H1 (cell line): ENCODE measurements around the gene BTN1A1. TPM values are rescaled to one million over a fixed set of nuclear protein-coding genes. Genes with fewer than 3 reads are reported as not detected.

ENCODE experiments used
- CTCF ChIA-PET: fragments of 300-600 bp; sonication (Branson Sonifier 250); formaldehyde crosslinking; loops from one replicate; lab custom pipeline; 2021; ENCODE audit not compliant: partially characterized antibody; lab: Charles Lee
- POLR2A ChIA-PET: fragments of 300-600 bp; sonication (Branson Sonifier 250); formaldehyde crosslinking; loops from one replicate; lab custom pipeline; 2021; ENCODE audit warnings: inconsistent platforms; ENCODE audit not compliant: partially characterized antibody; lab: Charles Lee
- DNase-seq, 2 experiments: peaks; one replicate each; pipeline versions ENCODE4 v3.0.0 to v3.0.0-alpha.2; 2010 to 2022; ENCODE audit warnings: low spot score in 2 of 2, low read depth in 1 of 2, mixed read lengths in 1 of 2
- FAIRE-seq: peaks from 2 replicates; lab custom pipeline; 2011; peaks lifted over from hg19 to GRCh38; lab: Jason Lieb, UNC
- H2AFZ ChIP-seq: 2 replicates; pipeline ENCODE4 v1.8.1; 2012; ENCODE audit warnings: low read length, inconsistent platforms
- H2AK5ac ChIP-seq: 2 replicates; pipeline ENCODE4 v1.6.1; 2013; ENCODE audit warnings: low read depth, low read length
- H2BK120ac ChIP-seq: replicated peaks from 2 replicates; pipeline ENCODE3; 2013; ENCODE audit warnings: low read depth, low read length, inconsistent platforms
- H2BK12ac ChIP-seq: 2 replicates; pipeline ENCODE4 v1.6.1; 2013; ENCODE audit warnings: low read depth, low read length
- H2BK15ac ChIP-seq: 2 replicates; pipeline ENCODE4 v1.6.1; 2013; ENCODE audit warnings: low read length
- H2BK20ac ChIP-seq: 2 replicates; pipeline ENCODE4 v1.6.1; 2013; ENCODE audit warnings: low read length
- H2BK5ac ChIP-seq: 2 replicates; pipeline ENCODE4 v1.6.1; 2013; ENCODE audit warnings: low read depth, low read length
- H3K14ac ChIP-seq: 2 replicates; pipeline ENCODE4 v1.6.1; 2013; ENCODE audit warnings: inconsistent platforms; ENCODE audit not compliant: insufficient read length
- H3K18ac ChIP-seq: 2 replicates; pipeline ENCODE4 v1.6.1; 2013; ENCODE audit warnings: low read length; ENCODE audit errors: extremely low read depth
- H3K23ac ChIP-seq: 2 replicates; pipeline ENCODE4 v1.6.1; 2013; ENCODE audit warnings: inconsistent platforms; ENCODE audit not compliant: insufficient read length
- H3K23me2 ChIP-seq: 2 replicates; pipeline ENCODE4 v1.6.1; 2013; ENCODE audit warnings: low read depth, low read length
- H3K27ac ChIP-seq: 2 replicates; pipeline ENCODE4 v1.6.1; 2011; ENCODE audit warnings: low read depth, low read length, inconsistent platforms
- H3K27me3 ChIP-seq, 4 experiments: replicated peaks in 1 of 4; 1 replicate in 1 of 4; 2 replicates in 3 of 4; pipeline versions ENCODE4 v1.6.1 to v1.8.1; 2011 to 2013; ENCODE audit warnings: low read length in 3 of 4, mild to moderate bottlenecking in 3 of 4, inconsistent platforms in 2 of 4, mixed read lengths in 2 of 4, moderate library complexity in 1 of 4; ENCODE audit not compliant: control insufficient read depth in 3 of 4, insufficient read depth in 3 of 4; ENCODE audit errors: extremely low read depth in 1 of 4
- H3K36me3 ChIP-seq, 4 experiments: 2 replicates each; pipeline versions ENCODE4 v1.6.1 to v1.8.1; 2011 to 2013; ENCODE audit warnings: mild to moderate bottlenecking in 4 of 4, low read length in 3 of 4, moderate library complexity in 2 of 4, control low read depth in 1 of 4, inconsistent platforms in 1 of 4; ENCODE audit not compliant: insufficient read depth in 4 of 4, control insufficient read depth in 2 of 4
- H3K4ac ChIP-seq: replicated peaks from 2 replicates; pipeline ENCODE3; 2013; ENCODE audit warnings: low read length, low read depth, mixed read lengths, inconsistent platforms; ENCODE audit not compliant: insufficient read length
- H3K4me1 ChIP-seq, 4 experiments: replicated peaks in 1 of 4; 1 replicate in 1 of 4; 2 replicates in 3 of 4; pipeline versions ENCODE4 v1.6.1 to v1.8.1; 2011 to 2013; ENCODE audit warnings: low read length in 3 of 4, inconsistent platforms in 2 of 4, mixed read lengths in 1 of 4; ENCODE audit not compliant: insufficient read depth in 4 of 4, control insufficient read depth in 3 of 4
- H3K4me2 ChIP-seq, 2 experiments: 2 replicates each; pipeline versions ENCODE4 v1.6.1 to v1.8.1; 2011 to 2013; ENCODE audit warnings: low read depth in 2 of 2, low read length in 2 of 2, control low read depth in 1 of 2, inconsistent platforms in 1 of 2, mild to moderate bottlenecking in 1 of 2; ENCODE audit not compliant: insufficient read depth in 1 of 2
- H3K4me3 ChIP-seq, 4 experiments: fragments of 200-600, 300-600 bp in 1 of 4; sonication (generic), shearing (Covaris generic), sonication (Bioruptor Twin) in 1 of 4; 2 replicates each; pipeline versions ENCODE4 v1.5.1 to v1.8.1; 2011 to 2016; ENCODE audit warnings: low read length in 4 of 4, low read depth in 3 of 4, control low read depth in 2 of 4, inconsistent platforms in 2 of 4, mild to moderate bottlenecking in 2 of 4, mixed read lengths in 1 of 4, moderate library complexity in 1 of 4; ENCODE audit not compliant: insufficient read depth in 2 of 4; ENCODE audit errors: extremely low read depth in 1 of 4
- H3K56ac ChIP-seq: replicated peaks from 2 replicates; pipeline ENCODE3; 2013; ENCODE audit warnings: low read depth, mild to moderate bottlenecking, mixed read lengths, low read length, inconsistent platforms; ENCODE audit not compliant: insufficient read length
- H3K79me1 ChIP-seq: 2 replicates; pipeline ENCODE4 v1.6.1; 2013; ENCODE audit warnings: low read depth, low read length, control low read depth
- H3K79me2 ChIP-seq, 2 experiments: 2 replicates each; pipeline versions ENCODE4 v1.6.1 to v1.8.1; 2012 to 2013; ENCODE audit warnings: low read length in 2 of 2, mild to moderate bottlenecking in 2 of 2, inconsistent platforms in 1 of 2; ENCODE audit not compliant: insufficient read depth in 2 of 2, control insufficient read depth in 1 of 2
- H3K9ac ChIP-seq, 4 experiments: replicated peaks in 1 of 4; 1 replicate in 1 of 4; 2 replicates in 3 of 4; pipeline versions ENCODE4 v1.6.1 to v1.8.1; 2011 to 2013; ENCODE audit warnings: low read depth in 3 of 4, low read length in 3 of 4, control low read depth in 2 of 4, mild to moderate bottlenecking in 2 of 4, moderate library complexity in 2 of 4, inconsistent platforms in 1 of 4; ENCODE audit errors: extremely low read depth in 1 of 4
- H3K9me3 ChIP-seq, 2 experiments: 2 replicates each; pipeline versions ENCODE4 v1.6.1 to v1.8.1; 2012 to 2013; ENCODE audit warnings: mild to moderate bottlenecking in 2 of 2, moderate library complexity in 2 of 2, control low read depth in 1 of 2, inconsistent platforms in 1 of 2, low read depth in 1 of 2, low read length in 1 of 2, mixed read lengths in 1 of 2; ENCODE audit not compliant: insufficient read depth in 2 of 2
- H4K20me1 ChIP-seq, 2 experiments: replicated peaks in 1 of 2; 2 replicates each; pipeline versions ENCODE3 to v1.8.1; 2011 to 2013; ENCODE audit warnings: inconsistent platforms in 2 of 2, low read length in 2 of 2, mild to moderate bottlenecking in 1 of 2; ENCODE audit not compliant: insufficient read depth in 2 of 2, control insufficient read depth in 1 of 2
- H4K5ac ChIP-seq: 2 replicates; pipeline ENCODE4 v1.6.1; 2013; ENCODE audit warnings: low read length, low read depth, mixed read lengths, inconsistent platforms; ENCODE audit not compliant: insufficient read length
- H4K8ac ChIP-seq: 2 replicates; pipeline ENCODE4 v1.8.0; 2013; ENCODE audit warnings: mild to moderate bottlenecking, moderate library complexity, low read length, inconsistent platforms; ENCODE audit not compliant: insufficient read depth; ENCODE audit errors: extremely low read depth
- H4K91ac ChIP-seq: replicated peaks from 2 replicates; pipeline ENCODE3; 2013; ENCODE audit warnings: low read length, mixed read lengths, inconsistent platforms; ENCODE audit not compliant: insufficient read length
- ATF2 ChIP-seq: IDR thresholded peaks from 2 replicates; pipeline ENCODE4 v1.6.1; 2012; ENCODE audit warnings: low read length, inconsistent platforms
- EP300 ChIP-seq, 2 experiments: IDR thresholded peaks; 1 replicate in 1 of 2; 2 replicates in 1 of 2; pipeline ENCODE4 v1.6.1; 2011 to 2012; ENCODE audit warnings: low read depth in 2 of 2, low read length in 2 of 2, mild to moderate bottlenecking in 2 of 2, borderline replicate concordance in 1 of 2, inconsistent platforms in 1 of 2, moderate library complexity in 1 of 2
- JUND ChIP-seq: IDR thresholded peaks from 2 replicates; pipeline ENCODE4 v1.6.1; 2011; ENCODE audit warnings: mild to moderate bottlenecking, improper control_type of control experiment, low read length
- POLR2AphosphoS5 ChIP-seq: IDR thresholded peaks from 2 replicates; pipeline ENCODE4 v1.6.1; 2011; ENCODE audit warnings: low read depth, low read length
- RXRA ChIP-seq: IDR thresholded peaks from 2 replicates; pipeline ENCODE4 v1.6.1; 2011; ENCODE audit warnings: low read depth, mild to moderate bottlenecking, low read length, moderate library complexity; ENCODE audit not compliant: insufficient read depth
- SIN3A ChIP-seq, 2 experiments: IDR thresholded peaks in 1 of 2; conservative IDR thresholded peaks in 1 of 2; 2 replicates each; pipeline ENCODE4 v1.6.1; 2011 to 2012; ENCODE audit warnings: low read length in 2 of 2, improper control_type of control experiment in 1 of 2, low read depth in 1 of 2, mild to moderate bottlenecking in 1 of 2
- SUZ12 ChIP-seq: fragments of 200-600 bp; sonication (generic); IDR thresholded peaks from 2 replicates; pipeline ENCODE4 v1.6.1; 2012; ENCODE audit warnings: mild to moderate bottlenecking, inconsistent platforms, low read length, moderate library complexity, mixed read lengths
- YY1 ChIP-seq: IDR thresholded peaks from 2 replicates; pipeline ENCODE4 v1.6.1; 2011; ENCODE audit warnings: low read depth, mild to moderate bottlenecking, low read length
- WGBS, 2 experiments: shearing (Covaris generic) in 1 of 2; methylation state at CpG; one replicate each; pipeline versions ENCODE4 v1.1.6 to v1.1.7; 2013 to 2015; ENCODE audit warnings: low lambda C conversion rate in 2 of 2, mixed read lengths in 2 of 2, inconsistent platforms in 1 of 2, low coverage in 1 of 2, missing lambda C conversion rate in 1 of 2; ENCODE audit not compliant: insufficient replicate concordance in 2 of 2, insufficient coverage in 1 of 2, insufficient read length in 1 of 2; ENCODE audit errors: extremely low coverage in 1 of 2, missing lambda C conversion rate in 1 of 2; 5-methylcytosine and 5-hydroxymethylcytosine counted together
- polyA plus RNA-seq, 7 experiments: library from polyadenylated mRNA; depleted of rRNA in 3 of 7; stranded (reverse) in 5 of 7; unstranded in 2 of 7; fragments of >200 nt in 5 of 7; fragments of 200-250 nt in 2 of 7; gene quantifications; 1 replicate in 5 of 7; 2 replicates in 1 of 7; 4 replicates in 1 of 7; pipeline versions ENCODE4 v1.2.1 to v1.2.3, GENCODE V29; 2011 to 2013; ENCODE audit warnings: missing spikeins in 2 of 7, mixed read lengths in 2 of 7
- total RNA-seq: library from RNA; stranded (reverse); fragmentation: NEBNext Ultra II Directional; extraction: Animal tissue kit (Norgen Biotek cat#: 25700); gene quantifications from 2 replicates; pipeline ENCODE4 v1.2.1, GENCODE V29; 2021

Gene BTN1A1
- total and polyA plus RNA-seq, 2 of the 8 experiments (the other 6 are each of a cell fraction or from before 2014, with no cell fraction given), result 0.28 to 0.35 TPM

GRCh38 chr6:26534681-26535465, 34.8 kb downstream of the BTN1A1 start:
- Histone ChIP-seq H4K91ac (no peak overlapping the region), H3K4me1 (peaks cover 0 to 3% (median 1%) of the 10 kb centered on the region in 4 experiments; a peak in 5 of 7 replicates), H4K8ac (no peak overlapping the region), H3K36me3 (no peaks in the 10 kb centered on the region), H2BK15ac (no peak overlapping the region), H2AFZ (no peak overlapping the region), H2BK120ac (no peak overlapping the region), H3K14ac (no peak overlapping the region), H3K79me1 (no peaks in the 10 kb centered on the region; the same call in 1 of the 2 replicates), H3K79me2 (peaks cover 0 to 10% of the 10 kb centered on the region in 2 experiments; a peak in 1 of 4 replicates), H3K56ac (no peak overlapping the region), H3K4me2 (no peak overlapping the region), H2BK20ac (no peak overlapping the region), H3K18ac (no peak overlapping the region), H2BK5ac (no peak overlapping the region), H3K23ac (no peak overlapping the region), H3K9ac (no peak overlapping the region), H3K27me3 (no peaks in the 10 kb centered on the region), H2BK12ac (no peak overlapping the region), H3K4ac (no peak overlapping the region), H2AK5ac (no peak overlapping the region), H3K9me3 (no peaks in the 10 kb centered on the region), H3K27ac (no peak overlapping the region), H3K23me2 (peaks cover 9% of the 10 kb centered on the region; the same call in 1 of the 2 replicates), H3K4me3 (no peak overlapping the region), H4K20me1 (no peaks in the 10 kb centered on the region), H4K5ac (no peak overlapping the region)
- DNase-seq, result no peak
- 80% methylated on average over 6 of the region's 6 CpGs; no CpG with 5 or more reads in 1 of the 2 experiments for WGBS, 2 experiments
- POLR2A ChIA-PET, result interaction anchor here (1.0 to 5.6 kb wide), 3 partner anchors 13 to 215 kb away, joined by 3 to 36 read pairs (median 25); no protein-coding TSS in a partner anchor
- TF ChIP-seq JUND (no peak), EP300 (IDR thresholded peaks at IDR 0.05; ENCODE audit: borderline replicate concordance in 1 of 2, low read depth in 2 of 2, low read length in 2 of 2) (no peak), ATF2 (no peak), RXRA (no peak), SUZ12 (no peak), YY1 (no peak), SIN3A (conservative IDR thresholded peaks at IDR 0.05 in 1 of 2, IDR thresholded peaks at IDR 0.05 in 1 of 2; ENCODE audit: low read depth in 1 of 2, low read length in 2 of 2) (no peak), POLR2AphosphoS5 (no peak)
- CTCF ChIA-PET, result interaction anchor here (0.9 to 1.9 kb wide), 2 partner anchors 8 to 16 kb away, joined by 3 to 5 read pairs; no protein-coding TSS in a partner anchor
- no peak for FAIRE-seq
